PFSK-1 (cell line): ENCODE results near the gene PCSK9.

Source experiments
- FOXP2 ChIP-seq: optimal IDR thresholded peaks from 2 replicates; pipeline ENCODE3; 2011; ENCODE audit warnings: borderline replicate concordance, control low read depth, inconsistent platforms; ENCODE audit not compliant: insufficient read depth; ENCODE audit errors: extremely low read length, extremely low read depth
- POLR2AphosphoS5 ChIP-seq: IDR thresholded peaks from 2 replicates; pipeline ENCODE4 v1.6.1; 2012; ENCODE audit warnings: low read depth, mild to moderate bottlenecking, control low read depth, low read length, moderate library complexity
- SIN3A ChIP-seq: IDR thresholded peaks from 2 replicates; pipeline ENCODE4 v1.6.1; 2012; ENCODE audit warnings: mild to moderate bottlenecking, low read length, moderate library complexity, borderline replicate concordance; ENCODE audit not compliant: insufficient read depth
- TAF1 ChIP-seq: IDR thresholded peaks from 2 replicates; pipeline ENCODE4 v1.6.1; 2012; ENCODE audit warnings: low read length, control low read depth, borderline replicate concordance; ENCODE audit not compliant: insufficient read depth
- TF ChIP-seq, protein P1 (sequence below), 2 experiments: IDR thresholded peaks; 2 replicates each; pipeline versions ENCODE4 v1.6.1 to v1.8.0; 2011 to 2012; ENCODE audit warnings: low read depth in 2 of 2, low read length in 2 of 2, control low read depth in 1 of 2, inconsistent platforms in 1 of 2, mild to moderate bottlenecking in 1 of 2, moderate library complexity in 1 of 2; ENCODE audit not compliant: insufficient read depth in 1 of 2

PCSK9 gene

DNA sequence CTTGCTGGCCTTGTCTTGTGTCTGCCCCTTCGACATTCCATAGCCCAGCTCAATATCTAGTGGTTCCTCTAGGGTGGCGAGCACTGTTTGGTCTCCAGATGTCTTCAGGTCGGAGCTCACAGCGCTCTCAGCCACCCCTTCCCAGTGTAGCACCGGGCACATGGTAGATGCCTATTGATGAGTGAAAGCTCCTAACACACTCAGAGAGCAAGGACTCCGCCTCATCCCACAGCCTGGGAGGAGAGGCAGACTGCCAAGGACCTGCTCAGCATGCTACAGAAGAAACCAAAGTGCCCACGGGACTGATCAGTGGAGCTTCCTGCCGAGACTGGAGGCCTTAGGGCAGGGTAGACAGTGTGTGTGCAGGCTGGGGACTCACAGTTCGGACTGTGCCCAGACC lies 10.9 kb downstream of the PCSK9 start:
- TF ChIP-seq POLR2AphosphoS5 (no peak), TAF1 (no peak), SIN3A (no peak), FOXP2 (no peak)
- TF ChIP-seq, protein P1, sequence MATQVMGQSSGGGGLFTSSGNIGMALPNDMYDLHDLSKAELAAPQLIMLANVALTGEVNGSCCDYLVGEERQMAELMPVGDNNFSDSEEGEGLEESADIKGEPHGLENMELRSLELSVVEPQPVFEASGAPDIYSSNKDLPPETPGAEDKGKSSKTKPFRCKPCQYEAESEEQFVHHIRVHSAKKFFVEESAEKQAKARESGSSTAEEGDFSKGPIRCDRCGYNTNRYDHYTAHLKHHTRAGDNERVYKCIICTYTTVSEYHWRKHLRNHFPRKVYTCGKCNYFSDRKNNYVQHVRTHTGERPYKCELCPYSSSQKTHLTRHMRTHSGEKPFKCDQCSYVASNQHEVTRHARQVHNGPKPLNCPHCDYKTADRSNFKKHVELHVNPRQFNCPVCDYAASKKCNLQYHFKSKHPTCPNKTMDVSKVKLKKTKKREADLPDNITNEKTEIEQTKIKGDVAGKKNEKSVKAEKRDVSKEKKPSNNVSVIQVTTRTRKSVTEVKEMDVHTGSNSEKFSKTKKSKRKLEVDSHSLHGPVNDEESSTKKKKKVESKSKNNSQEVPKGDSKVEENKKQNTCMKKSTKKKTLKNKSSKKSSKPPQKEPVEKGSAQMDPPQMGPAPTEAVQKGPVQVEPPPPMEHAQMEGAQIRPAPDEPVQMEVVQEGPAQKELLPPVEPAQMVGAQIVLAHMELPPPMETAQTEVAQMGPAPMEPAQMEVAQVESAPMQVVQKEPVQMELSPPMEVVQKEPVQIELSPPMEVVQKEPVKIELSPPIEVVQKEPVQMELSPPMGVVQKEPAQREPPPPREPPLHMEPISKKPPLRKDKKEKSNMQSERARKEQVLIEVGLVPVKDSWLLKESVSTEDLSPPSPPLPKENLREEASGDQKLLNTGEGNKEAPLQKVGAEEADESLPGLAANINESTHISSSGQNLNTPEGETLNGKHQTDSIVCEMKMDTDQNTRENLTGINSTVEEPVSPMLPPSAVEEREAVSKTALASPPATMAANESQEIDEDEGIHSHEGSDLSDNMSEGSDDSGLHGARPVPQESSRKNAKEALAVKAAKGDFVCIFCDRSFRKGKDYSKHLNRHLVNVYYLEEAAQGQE (IDR thresholded peaks at IDR 0.05; ENCODE audit: insufficient read depth in 1 of 2, low read depth in 2 of 2, low read length in 2 of 2), result no peak

DNA sequence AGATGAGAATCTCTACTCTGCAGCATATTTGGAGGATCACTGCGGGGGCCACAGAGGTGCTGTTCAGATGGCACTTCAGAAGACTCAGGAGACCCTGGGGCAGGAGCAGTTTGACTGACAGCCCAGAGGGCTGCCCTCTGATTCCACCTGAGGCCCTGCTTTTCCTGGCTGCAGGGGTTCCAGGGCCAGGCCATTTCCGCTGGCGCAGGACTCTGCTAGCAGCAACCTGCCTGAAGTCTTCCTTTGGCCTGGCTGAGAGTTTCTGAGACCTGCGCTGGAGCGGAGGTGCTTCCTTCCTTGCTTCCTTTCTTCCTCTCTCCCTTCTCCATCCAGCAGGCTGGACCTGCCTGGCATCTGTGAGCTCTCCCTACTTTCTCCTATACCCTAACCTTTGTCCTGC lies 11.8 kb downstream of the PCSK9 start:
- no peak for TF ChIP-seq FOXP2
- TF ChIP-seq, protein P1 (IDR thresholded peaks at IDR 0.05; ENCODE audit: insufficient read depth in 1 of 2, low read depth in 2 of 2, low read length in 2 of 2), result no peak
- TF ChIP-seq TAF1, result no peak
- no peak for TF ChIP-seq SIN3A
- TF ChIP-seq POLR2AphosphoS5, result no peak

DNA sequence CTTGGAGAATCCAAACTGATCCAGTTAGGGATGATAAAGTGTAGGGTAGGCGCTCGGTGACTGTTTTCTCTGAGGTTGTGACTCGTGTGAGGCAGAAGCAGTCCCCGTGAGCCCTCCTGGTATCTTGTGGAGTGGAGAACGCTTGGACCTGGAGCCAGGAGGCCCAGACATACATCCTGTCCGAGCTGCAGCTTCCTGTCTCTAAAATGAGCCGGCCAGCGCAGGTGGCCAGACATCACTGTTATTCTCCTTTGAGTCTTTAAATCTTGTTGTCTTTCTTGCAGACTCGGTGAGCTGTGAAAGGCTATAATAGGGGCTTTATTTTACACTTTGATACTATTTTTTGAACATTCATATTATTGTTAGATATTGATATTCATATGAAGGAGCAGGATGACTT lies 12.3 kb downstream of the PCSK9 start:
- TF ChIP-seq POLR2AphosphoS5 (no peak), TAF1 (no peak), FOXP2 (no peak), SIN3A (no peak)
- TF ChIP-seq, protein P1 (IDR thresholded peaks at IDR 0.05; ENCODE audit: insufficient read depth in 1 of 2, low read depth in 2 of 2, low read length in 2 of 2), result no peak

DNA sequence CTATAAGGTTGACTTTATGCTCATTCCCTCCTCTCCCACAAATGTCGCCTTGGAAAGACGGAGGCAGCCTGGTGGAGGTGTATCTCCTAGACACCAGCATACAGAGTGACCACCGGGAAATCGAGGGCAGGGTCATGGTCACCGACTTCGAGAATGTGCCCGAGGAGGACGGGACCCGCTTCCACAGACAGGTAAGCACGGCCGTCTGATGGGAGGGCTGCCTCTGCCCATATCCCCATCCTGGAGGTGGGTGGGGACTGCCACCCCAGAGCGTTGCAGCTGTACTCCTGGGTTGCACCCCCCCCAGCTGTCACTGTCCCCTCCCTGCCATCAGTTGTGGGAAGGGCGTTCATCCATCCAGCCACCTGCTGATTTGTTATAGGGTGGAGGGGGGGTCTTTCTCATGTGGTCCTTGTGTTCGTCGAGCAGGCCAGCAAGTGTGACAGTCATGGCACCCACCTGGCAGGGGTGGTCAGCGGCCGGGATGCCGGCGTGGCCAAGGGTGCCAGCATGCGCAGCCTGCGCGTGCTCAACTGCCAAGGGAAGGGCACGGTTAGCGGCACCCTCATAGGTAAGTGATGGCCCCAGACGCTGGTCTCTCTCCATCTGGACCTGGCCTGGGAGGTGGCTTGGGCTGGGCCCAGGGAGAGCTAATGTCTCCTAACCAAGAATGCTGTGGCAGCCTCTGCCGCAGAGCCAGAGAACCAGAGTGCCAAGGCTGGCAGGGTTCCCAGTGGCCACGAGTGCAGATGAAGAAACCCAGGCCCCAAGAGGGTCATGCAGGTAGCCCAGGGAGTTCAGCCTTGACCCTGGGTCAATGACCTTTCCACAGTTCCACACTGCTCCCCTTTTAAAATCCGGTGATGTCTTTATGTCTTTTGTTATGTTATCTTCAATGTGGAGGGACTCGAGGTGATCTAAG lies 13.1 kb downstream of the PCSK9 start:
- TF ChIP-seq, protein P1 (IDR thresholded peaks at IDR 0.05; ENCODE audit: insufficient read depth in 1 of 2, low read depth in 2 of 2, low read length in 2 of 2), result no peak
- TF ChIP-seq POLR2AphosphoS5 (no peak), TAF1 (no peak), FOXP2 (no peak), SIN3A (no peak)
